ENCODE data around the gene HOMER3. TPM values are rescaled to one million over a fixed set of nuclear protein-coding genes. Genes with fewer than 3 reads are reported as not detected.

The HOMER3 gene
- total and polyA plus RNA-seq, 2 experiments from 2014 or later: 16.7 to 38.4 TPM

- DNase-seq (ENCODE audit: low spot score) (peak; percentile 79), ATAC-seq (peak; percentile 75)
- Mint-ChIP-seq H3K4me3 (peak overlapping the region; percentile 85), H3K27ac (no peak overlapping the region), H3K27me3 (ENCODE audit: insufficient read depth, low read depth, poor library complexity) (peaks cover 25% of the 10 kb centered on the region), H3K9me3 (no peaks in the 10 kb centered on the region), H3K4me1 (no peaks in the 10 kb centered on the region), H3K36me3 (ENCODE audit: low read depth) (peaks cover 3% of the 10 kb centered on the region; the same call in 1 of the 3 replicates)
- H3K9me2 ChIP-seq (ENCODE audit: insufficient read depth): no peaks in the 10 kb centered on the region
- H4K20me1 ChIP-seq (replicated peaks; ENCODE audit: insufficient read depth): no peaks in the 10 kb centered on the region; the same call in none of the 2 replicates
- H3K4me3 ChIP-seq: peak overlapping the region; percentile 75
- H3K36me3 ChIP-seq (ENCODE audit: insufficient read depth): no peaks in the 10 kb centered on the region; the same call in 1 of the 2 replicates
- H3K4me2 ChIP-seq: peak overlapping the region; percentile 86
- H3K27me3 ChIP-seq (ENCODE audit: insufficient read depth): peaks cover 24% of the 10 kb centered on the region
- H3K79me2 ChIP-seq (replicated peaks; ENCODE audit: insufficient read depth): no peaks in the 10 kb centered on the region
- peak overlapping the region; percentile 74 for H2AFZ ChIP-seq
- H3K27ac ChIP-seq (ENCODE audit: low read depth): no peak overlapping the region
- TF ChIP-seq EZH2phosphoT487 (IDR thresholded peaks at IDR 0.05; ENCODE audit: unreplicated experiment): no peak
- TF ChIP-seq POLR2AphosphoS5 (IDR thresholded peaks at IDR 0.05; ENCODE audit: low read depth): 0 out of 2 replicates have a peak, but pooled peaks have one; percentile 36
- TF ChIP-seq CTCF (conservative IDR thresholded peaks at IDR 0.05; ENCODE audit: low read depth in 2 of 2): peak; percentile 49 to 82
- peaks cover 2% of the 10 kb centered on the region; the same call in 1 of the 2 replicates for H3F3A ChIP-seq (replicated peaks; ENCODE audit: low read depth)
- H3K4me1 ChIP-seq (ENCODE audit: insufficient read depth): no peaks in the 10 kb centered on the region; the same call in 1 of the 2 replicates
These were observed 45.8 kb downstream of the HOMER3 start for GRCh38 chr19:18895038-18895823.

- DNase-seq (ENCODE audit: low spot score) (peak; percentile 68), ATAC-seq (peak; percentile 33)
- Histone ChIP-seq H3K4me1 (ENCODE audit: insufficient read depth) (no peaks in the 10 kb centered on the region; the same call in 1 of the 2 replicates), H3K4me2 (peak overlapping the region; percentile 86), H3K27me3 (ENCODE audit: insufficient read depth) (peaks cover 24% of the 10 kb centered on the region), H2AFZ (no peak overlapping the region; the same call in 1 of the 2 replicates), H3K4me3 (peak overlapping the region; percentile 75), H3K9me2 (ENCODE audit: insufficient read depth) (no peaks in the 10 kb centered on the region), H3K36me3 (ENCODE audit: insufficient read depth) (no peaks in the 10 kb centered on the region; the same call in 1 of the 2 replicates), H4K20me1 (replicated peaks; ENCODE audit: insufficient read depth) (no peaks in the 10 kb centered on the region; the same call in none of the 2 replicates), H3K79me2 (replicated peaks; ENCODE audit: insufficient read depth) (no peaks in the 10 kb centered on the region), H3K27ac (ENCODE audit: low read depth) (no peak overlapping the region), H3F3A (replicated peaks; ENCODE audit: low read depth) (peaks cover 2% of the 10 kb centered on the region; the same call in 1 of the 2 replicates)
- H3K9me3 Mint-ChIP-seq: no peaks in the 10 kb centered on the region
- H3K27ac Mint-ChIP-seq: no peak overlapping the region
- H3K27me3 Mint-ChIP-seq (ENCODE audit: insufficient read depth, low read depth, poor library complexity): peaks cover 27% of the 10 kb centered on the region
- H3K36me3 Mint-ChIP-seq (ENCODE audit: low read depth): peaks cover 3% of the 10 kb centered on the region; the same call in 2 of the 3 replicates
- no peaks in the 10 kb centered on the region for H3K4me1 Mint-ChIP-seq
- TF ChIP-seq STAT1 (IDR thresholded peaks at IDR 0.05; ENCODE audit: unreplicated experiment) (no peak), CTCF (conservative IDR thresholded peaks at IDR 0.05; ENCODE audit: low read depth in 2 of 2) (no peak), EZH2phosphoT487 (IDR thresholded peaks at IDR 0.05; ENCODE audit: unreplicated experiment) (no peak), ZNF462 (CRISPR knock-in tag; IDR thresholded peaks at IDR 0.05) (no peak)
- H3K4me3 Mint-ChIP-seq: peak overlapping the region; percentile 85
These were observed 46.6 kb downstream of the HOMER3 start for GRCh38 chr19:18894254-18895037.

All from GM23338 (cell line).